ENCODE measurements around the gene ZPBP.

Gene ZPBP

DNA sequence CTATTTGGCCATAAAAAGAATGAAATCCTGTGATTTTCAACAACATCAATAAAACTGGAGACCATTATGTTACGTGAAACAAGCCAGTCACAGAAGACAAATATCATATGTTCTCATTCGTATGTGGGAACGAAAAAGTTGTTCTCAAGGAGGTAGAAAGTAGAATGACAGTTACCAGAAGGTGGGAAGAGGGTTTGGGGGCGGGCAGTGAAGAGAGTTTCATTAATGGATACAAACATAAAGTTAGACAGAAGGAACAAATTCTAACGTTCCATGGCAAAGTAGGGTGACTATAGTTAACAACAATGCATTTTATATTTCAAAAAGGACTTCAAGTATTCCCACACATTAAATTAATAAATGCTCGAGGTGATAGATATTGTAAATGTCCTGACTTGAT, 97.4 kb downstream of the ZPBP start:
- no peaks in the 10 kb centered on the region for H4K20me1 ChIP-seq (ENCODE audit: insufficient read depth, low read length, poor library complexity, severe bottlenecking)
- H3K9me3 ChIP-seq (ENCODE audit: insufficient read depth, low read depth, low read length) = no peaks in the 10 kb centered on the region
- TF ChIP-seq, protein P1, sequence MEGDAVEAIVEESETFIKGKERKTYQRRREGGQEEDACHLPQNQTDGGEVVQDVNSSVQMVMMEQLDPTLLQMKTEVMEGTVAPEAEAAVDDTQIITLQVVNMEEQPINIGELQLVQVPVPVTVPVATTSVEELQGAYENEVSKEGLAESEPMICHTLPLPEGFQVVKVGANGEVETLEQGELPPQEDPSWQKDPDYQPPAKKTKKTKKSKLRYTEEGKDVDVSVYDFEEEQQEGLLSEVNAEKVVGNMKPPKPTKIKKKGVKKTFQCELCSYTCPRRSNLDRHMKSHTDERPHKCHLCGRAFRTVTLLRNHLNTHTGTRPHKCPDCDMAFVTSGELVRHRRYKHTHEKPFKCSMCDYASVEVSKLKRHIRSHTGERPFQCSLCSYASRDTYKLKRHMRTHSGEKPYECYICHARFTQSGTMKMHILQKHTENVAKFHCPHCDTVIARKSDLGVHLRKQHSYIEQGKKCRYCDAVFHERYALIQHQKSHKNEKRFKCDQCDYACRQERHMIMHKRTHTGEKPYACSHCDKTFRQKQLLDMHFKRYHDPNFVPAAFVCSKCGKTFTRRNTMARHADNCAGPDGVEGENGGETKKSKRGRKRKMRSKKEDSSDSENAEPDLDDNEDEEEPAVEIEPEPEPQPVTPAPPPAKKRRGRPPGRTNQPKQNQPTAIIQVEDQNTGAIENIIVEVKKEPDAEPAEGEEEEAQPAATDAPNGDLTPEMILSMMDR (conservative IDR thresholded peaks at IDR 0.05; ENCODE audit: low read length) = no peak
- no peak for TF ChIP-seq EZH2phosphoT487 (IDR thresholded peaks at IDR 0.05; ENCODE audit: borderline replicate concordance)
- H3K9me2 ChIP-seq (replicated peaks; ENCODE audit: low read depth, low read length) = no peaks in the 10 kb centered on the region
- H2AFZ ChIP-seq (ENCODE audit: low read length) = no peak overlapping the region
- H3F3A ChIP-seq (ENCODE audit: low read depth) = no peaks in the 10 kb centered on the region
- H3K4me1 ChIP-seq (ENCODE audit: insufficient read depth, low read length, poor library complexity, severe bottlenecking) = no peaks in the 10 kb centered on the region
- H3K9ac ChIP-seq (ENCODE audit: low read depth, low read length, poor library complexity, severe bottlenecking) = no peak overlapping the region
- no peak overlapping the region for H3K4me3 ChIP-seq (ENCODE audit: low read length, poor library complexity, severe bottlenecking)
- H3K27me3 ChIP-seq (ENCODE audit: insufficient read depth, low read length, poor library complexity, severe bottlenecking) = no peaks in the 10 kb centered on the region
- H3K79me2 ChIP-seq (ENCODE audit: insufficient read depth, low read length) = no peaks in the 10 kb centered on the region
- no peak overlapping the region for H3K4me2 ChIP-seq (ENCODE audit: low read depth, low read length, poor library complexity, severe bottlenecking)
- no peaks in the 10 kb centered on the region for H3K36me3 ChIP-seq (ENCODE audit: insufficient read depth, low read length)

DNA sequence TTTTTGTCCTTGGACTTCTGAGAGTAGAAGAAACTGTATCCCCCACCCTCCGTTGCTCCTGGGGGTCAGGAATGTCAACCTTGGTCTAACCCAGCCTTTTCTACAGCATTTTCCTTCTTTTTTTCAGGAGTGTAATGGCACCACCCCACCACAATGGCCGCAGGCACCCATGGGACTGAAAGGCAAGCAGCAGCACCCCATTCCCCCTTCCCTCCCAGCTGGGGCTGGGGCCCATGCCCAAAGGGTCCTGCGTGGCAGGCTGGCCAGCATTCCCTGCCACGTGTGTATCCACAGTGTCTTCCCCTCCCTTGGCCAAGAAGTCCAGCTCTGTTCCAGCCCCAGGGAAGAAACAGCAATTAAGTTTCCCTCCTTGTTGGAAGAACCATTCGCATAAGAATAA, 106.9 kb downstream of the ZPBP start:
- no peaks in the 10 kb centered on the region for H3K27me3 ChIP-seq (ENCODE audit: insufficient read depth, low read length, poor library complexity, severe bottlenecking)
- H3K9me2 ChIP-seq (replicated peaks; ENCODE audit: low read depth, low read length) = no peaks in the 10 kb centered on the region
- H3K4me1 ChIP-seq (ENCODE audit: insufficient read depth, low read length, poor library complexity, severe bottlenecking) = no peaks in the 10 kb centered on the region
- H4K20me1 ChIP-seq (ENCODE audit: insufficient read depth, low read length, poor library complexity, severe bottlenecking) = no peaks in the 10 kb centered on the region
- no peak overlapping the region for H3K9ac ChIP-seq (ENCODE audit: low read depth, low read length, poor library complexity, severe bottlenecking)
- H3F3A ChIP-seq (ENCODE audit: low read depth) = no peaks in the 10 kb centered on the region
- no peaks in the 10 kb centered on the region for H3K79me2 ChIP-seq (ENCODE audit: insufficient read depth, low read length)
- TF ChIP-seq, protein P1 (conservative IDR thresholded peaks at IDR 0.05; ENCODE audit: low read length) = no peak
- TF ChIP-seq EZH2phosphoT487 (IDR thresholded peaks at IDR 0.05; ENCODE audit: borderline replicate concordance) = no peak
- no peak overlapping the region for H2AFZ ChIP-seq (ENCODE audit: low read length)
- no peak overlapping the region for H3K4me3 ChIP-seq (ENCODE audit: low read length, poor library complexity, severe bottlenecking)
- no peaks in the 10 kb centered on the region for H3K36me3 ChIP-seq (ENCODE audit: insufficient read depth, low read length)
- no peaks in the 10 kb centered on the region for H3K9me3 ChIP-seq (ENCODE audit: insufficient read depth, low read depth, low read length)
- H3K4me2 ChIP-seq (ENCODE audit: low read depth, low read length, poor library complexity, severe bottlenecking) = no peak overlapping the region

DNA sequence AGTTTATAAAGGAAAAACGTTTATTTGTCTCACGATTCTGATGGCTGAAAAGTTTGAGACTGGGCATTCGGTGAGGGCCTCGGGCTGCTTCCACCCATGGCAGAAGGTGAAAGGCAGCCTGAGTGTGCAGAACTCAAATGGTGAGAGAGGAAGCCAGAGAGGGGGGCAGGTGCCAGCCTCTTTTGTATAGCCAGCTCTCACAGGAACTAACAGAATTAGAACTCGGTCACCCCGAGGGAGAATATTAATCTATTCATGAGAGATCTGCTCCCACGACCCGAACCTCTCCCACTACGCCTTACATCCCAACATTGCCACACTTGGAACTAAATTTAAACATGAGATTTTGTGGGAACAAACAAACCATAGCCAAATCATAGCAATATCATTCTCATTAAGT, 112.6 kb downstream of the ZPBP start:
- Histone ChIP-seq H3K36me3 (ENCODE audit: insufficient read depth, low read length) (no peaks in the 10 kb centered on the region), H3K79me2 (ENCODE audit: insufficient read depth, low read length) (no peaks in the 10 kb centered on the region), H3K9ac (ENCODE audit: low read depth, low read length, poor library complexity, severe bottlenecking) (no peak overlapping the region), H3K4me1 (ENCODE audit: insufficient read depth, low read length, poor library complexity, severe bottlenecking) (no peaks in the 10 kb centered on the region), H2AFZ (ENCODE audit: low read length) (no peak overlapping the region), H3K9me3 (ENCODE audit: insufficient read depth, low read depth, low read length) (no peaks in the 10 kb centered on the region), H3K4me2 (ENCODE audit: low read depth, low read length, poor library complexity, severe bottlenecking) (no peak overlapping the region), H3K9me2 (replicated peaks; ENCODE audit: low read depth, low read length) (no peaks in the 10 kb centered on the region), H4K20me1 (ENCODE audit: insufficient read depth, low read length, poor library complexity, severe bottlenecking) (no peaks in the 10 kb centered on the region), H3K4me3 (ENCODE audit: low read length, poor library complexity, severe bottlenecking) (no peak overlapping the region), H3F3A (ENCODE audit: low read depth) (no peaks in the 10 kb centered on the region; the same call in 1 of the 2 replicates), H3K27me3 (ENCODE audit: insufficient read depth, low read length, poor library complexity, severe bottlenecking) (no peaks in the 10 kb centered on the region)
- TF ChIP-seq, protein P1 (conservative IDR thresholded peaks at IDR 0.05; ENCODE audit: low read length) = no peak
- TF ChIP-seq EZH2phosphoT487 (IDR thresholded peaks at IDR 0.05; ENCODE audit: borderline replicate concordance) = no peak

Data from Loucy (cell line).